GM21737 (cell line): ENCODE data around the gene DNAH1.

Experiments
- ATAC-seq: cut with Tn5 transposase; IDR thresholded peaks from one replicate; pipeline ENCODE4 v1.9.1; 2021; ENCODE audit warnings: mild to moderate bottlenecking, moderate library complexity; ENCODE audit not compliant: unreplicated experiment

DNAH1 gene

GRCh38 chr3:52384019-52384761 lies 68.1 kb downstream of the DNAH1 start:
- no peak for ATAC-seq

GRCh38 chr3:52385157-52385556 lies 69.0 kb downstream of the DNAH1 start:
- ATAC-seq, result no peak

GRCh38 chr3:52387481-52387880 lies 71.4 kb downstream of the DNAH1 start:
- ATAC-seq, result no peak

DNA sequence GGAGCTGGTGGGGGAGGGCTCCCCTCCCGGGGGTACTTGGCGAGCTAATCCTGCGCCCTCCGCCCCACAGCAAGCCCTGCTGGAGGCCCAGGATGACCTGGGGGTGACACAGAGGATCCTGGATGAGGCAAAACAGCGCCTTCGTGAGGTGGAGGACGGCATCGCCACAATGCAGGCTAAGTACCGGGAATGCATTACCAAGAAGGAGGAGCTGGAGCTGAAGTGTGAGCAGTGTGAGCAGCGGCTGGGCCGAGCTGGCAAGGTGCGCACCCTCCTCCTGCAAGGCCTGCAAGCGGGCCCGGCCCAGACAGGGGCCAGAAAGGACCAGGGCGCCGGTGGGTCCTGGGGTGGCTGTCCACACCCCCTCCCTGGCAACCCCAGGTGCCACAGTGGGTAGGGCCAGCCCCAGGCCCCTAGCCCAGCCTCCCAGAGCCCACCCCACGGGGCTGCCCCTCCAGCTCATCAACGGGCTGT lies 72.3 kb downstream of the DNAH1 start:
- ATAC-seq, result no peak

DNA sequence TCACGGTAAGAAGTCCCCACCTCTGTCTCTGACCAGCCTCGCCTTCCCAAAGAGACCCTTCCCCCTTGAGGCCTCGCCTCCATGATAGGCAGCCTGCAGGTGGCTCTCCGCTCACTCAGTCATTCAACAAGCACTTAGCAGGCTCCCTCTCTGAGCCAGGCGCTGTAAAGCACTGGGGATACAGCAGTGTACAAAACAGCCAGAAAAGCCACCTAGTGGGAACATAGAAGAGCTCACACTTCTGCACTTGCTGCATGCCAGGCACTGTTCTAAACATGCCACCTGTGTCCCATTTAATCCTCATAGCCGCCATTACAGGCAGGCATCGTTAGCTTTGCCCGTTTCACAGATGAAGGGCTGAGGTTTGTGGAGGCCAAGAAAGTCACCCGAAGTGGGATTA lies 72.8 kb downstream of the DNAH1 start:
- no peak for ATAC-seq

GRCh38 chr3:52391096-52391495 lies 75.0 kb downstream of the DNAH1 start:
- no peak for ATAC-seq

DNA sequence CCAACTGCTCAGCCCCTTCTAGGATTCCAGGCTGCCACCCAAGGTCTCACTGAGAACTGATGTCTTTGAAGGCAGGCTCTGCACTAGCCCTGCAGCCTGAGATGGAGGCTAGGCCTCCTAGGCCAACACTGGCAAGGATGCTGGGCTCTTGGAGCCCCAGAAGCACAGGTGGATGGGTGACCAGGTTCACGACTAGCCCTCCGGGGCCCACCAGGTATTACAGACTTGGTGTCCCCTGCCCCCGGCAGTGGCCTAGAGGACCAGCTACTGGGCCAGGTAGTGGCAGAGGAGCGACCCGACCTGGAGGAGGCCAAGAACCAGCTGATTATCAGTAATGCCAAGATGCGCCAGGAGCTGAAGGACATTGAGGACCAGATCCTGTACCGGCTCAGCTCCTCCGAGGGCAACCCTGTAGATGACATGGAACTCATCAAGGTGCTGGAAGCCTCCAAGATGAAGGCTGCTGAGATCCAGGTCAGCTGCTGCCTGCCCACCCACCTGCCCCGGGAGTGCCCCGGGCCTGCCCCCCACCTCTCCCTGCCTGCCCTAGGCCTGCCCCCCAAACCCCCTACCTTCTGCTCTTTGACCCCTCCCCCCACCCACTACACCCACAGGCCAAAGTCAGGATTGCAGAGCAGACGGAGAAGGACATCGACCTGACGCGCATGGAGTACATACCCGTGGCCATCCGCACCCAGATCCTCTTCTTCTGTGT lies 76.3 kb downstream of the DNAH1 start:
- no peak for ATAC-seq

DNA sequence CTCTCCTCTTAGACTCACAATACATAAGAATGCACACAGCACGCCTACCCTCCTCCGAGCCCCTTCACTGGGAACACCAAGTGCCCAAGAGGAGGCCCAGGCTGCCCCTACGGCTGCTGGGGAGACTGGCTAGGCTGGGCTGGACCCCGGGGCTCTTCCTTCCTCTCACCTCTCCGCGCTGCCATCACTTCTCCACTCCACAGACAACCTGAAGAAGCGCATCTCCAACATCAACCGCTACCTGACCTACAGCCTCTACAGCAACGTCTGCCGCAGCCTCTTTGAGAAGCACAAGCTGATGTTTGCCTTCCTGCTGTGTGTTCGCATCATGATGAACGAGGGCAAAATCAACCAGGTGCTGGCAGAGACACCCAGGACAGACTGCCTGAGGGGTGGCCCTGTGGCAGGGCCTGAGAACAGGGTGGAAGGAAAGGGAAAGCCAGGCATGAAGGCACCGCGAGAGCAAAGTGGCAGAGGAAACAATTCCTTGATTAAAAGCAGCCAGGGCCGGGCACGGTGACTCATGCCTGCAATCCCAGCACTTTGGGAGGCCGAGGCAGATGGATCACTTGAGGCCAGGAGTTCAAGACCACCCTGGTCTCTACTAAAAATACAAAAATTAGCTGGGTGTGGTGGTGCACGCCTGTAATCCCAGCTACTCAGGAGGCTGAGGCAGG lies 77.2 kb downstream of the DNAH1 start:
- no peak for ATAC-seq

- ATAC-seq, result no peak
These were observed 78.0 kb downstream of the DNAH1 start for GRCh38 chr3:52393959-52394670.

GRCh38 chr3:52394751-52395502 lies 78.8 kb downstream of the DNAH1 start:
- ATAC-seq, result no peak

DNA sequence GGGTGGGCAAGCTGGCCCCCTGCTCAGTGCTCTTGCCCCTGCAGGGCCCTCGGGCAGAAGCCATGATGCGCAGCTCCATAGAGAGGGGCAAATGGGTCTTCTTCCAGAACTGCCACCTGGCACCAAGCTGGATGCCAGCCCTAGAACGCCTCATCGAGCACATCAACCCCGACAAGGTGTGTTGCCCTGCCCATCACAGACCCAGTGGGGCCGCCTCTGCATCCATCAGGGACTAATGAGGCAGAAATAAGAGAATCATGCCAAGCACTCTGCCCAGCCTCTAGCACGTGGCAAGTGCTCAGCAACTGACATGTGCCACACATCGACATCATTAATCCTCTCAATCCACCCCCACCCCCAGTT lies 79.4 kb downstream of the DNAH1 start:
- ATAC-seq, result no peak

GRCh38 chr3:52396011-52396906 lies 80.1 kb downstream of the DNAH1 start:
- no peak for ATAC-seq

GRCh38 chr3:52396907-52397591 lies 80.9 kb downstream of the DNAH1 start:
- ATAC-seq, result no peak

DNA sequence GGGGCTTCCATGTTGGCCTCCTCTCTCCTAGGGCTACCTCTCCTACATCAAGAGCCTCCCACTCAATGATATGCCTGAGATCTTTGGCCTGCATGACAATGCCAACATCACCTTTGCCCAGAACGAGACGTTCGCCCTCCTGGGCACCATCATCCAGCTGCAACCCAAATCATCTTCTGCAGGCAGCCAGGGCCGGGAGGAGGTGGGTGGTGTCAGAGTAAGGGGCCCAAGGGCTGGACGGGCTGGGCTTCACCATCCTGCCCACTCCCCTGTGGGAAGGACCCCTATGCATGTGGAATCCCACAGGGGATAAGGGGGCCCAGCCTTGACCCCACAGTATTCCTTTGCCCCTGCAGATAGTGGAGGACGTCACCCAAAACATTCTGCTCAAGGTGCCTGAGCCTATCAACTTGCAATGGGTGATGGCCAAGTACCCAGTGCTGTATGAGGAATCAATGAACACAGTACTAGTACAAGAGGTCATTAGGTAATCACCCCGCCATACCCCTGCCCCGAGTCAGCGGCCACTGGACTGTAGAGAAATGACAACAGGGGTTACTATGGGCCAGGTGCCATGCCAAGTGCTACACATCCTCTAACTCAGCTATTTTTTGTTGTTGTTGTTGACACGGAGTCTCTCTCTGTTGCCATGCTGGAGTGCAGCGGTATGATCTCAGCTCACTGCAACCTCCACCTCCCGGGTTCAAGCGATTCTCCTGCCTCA lies 81.7 kb downstream of the DNAH1 start:
- no peak for ATAC-seq

GRCh38 chr3:52398670-52399081 lies 82.6 kb downstream of the DNAH1 start:
- no peak for ATAC-seq

DNA sequence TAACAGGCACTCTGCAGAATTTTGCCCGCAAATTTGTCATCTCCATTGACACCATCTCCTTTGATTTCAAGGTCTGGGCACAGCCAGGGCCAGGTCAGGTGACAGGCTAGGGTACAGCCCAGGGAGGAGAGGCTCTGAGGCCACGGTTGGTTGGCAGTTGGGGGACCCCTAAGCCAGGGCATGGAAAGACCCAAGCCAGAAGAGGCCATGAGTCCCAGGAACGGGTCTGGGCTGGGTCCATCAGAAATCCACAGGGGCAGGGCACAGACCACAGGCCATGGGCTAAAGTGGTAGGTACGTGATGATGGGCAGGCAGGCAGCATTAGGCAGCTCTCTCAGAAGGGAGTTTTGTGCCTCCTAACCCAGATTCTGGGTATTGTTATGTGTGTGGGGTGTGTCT lies 83.0 kb downstream of the DNAH1 start:
- no peak for ATAC-seq

- no peak for ATAC-seq
These were observed 83.5 kb downstream of the DNAH1 start for GRCh38 chr3:52399593-52399992.

DNA sequence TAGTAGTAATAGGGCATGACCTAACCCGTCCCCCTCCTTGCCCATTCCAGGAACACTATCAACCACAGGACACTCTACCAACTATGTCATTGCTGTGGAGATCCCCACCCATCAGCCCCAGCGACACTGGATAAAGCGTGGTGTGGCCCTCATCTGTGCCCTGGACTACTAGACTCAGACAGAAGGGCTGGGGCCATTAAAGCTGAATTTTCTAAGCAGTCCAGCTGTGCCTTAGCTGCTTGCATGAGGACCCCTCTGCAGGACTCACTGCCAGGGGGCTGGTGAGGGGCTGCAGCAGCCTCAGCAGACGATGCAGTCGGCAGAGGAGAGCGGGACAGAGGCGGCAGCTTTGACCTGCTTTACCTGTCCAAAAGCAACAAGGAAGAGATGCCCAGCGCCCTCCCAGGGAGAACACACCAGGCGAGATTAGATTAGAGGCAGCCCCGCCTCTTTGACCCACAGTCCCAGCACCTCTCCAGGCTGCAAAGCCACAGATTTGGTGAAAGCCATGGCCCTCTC lies 84.2 kb downstream of the DNAH1 start:
- ATAC-seq, result no peak
